ENCODE data around the gene NMNAT3. TPM values are rescaled to one million over a fixed set of nuclear protein-coding genes. Genes with fewer than 3 reads are reported as not detected.
A peak's percentile ranks its signal among the peaks of the same experiment; 100 is the strongest.

Gene NMNAT3
- total RNA-seq: 1 to 10 TPM in 4 of 5 experiments, under 1 TPM in 1; 0.56 to 7.4 (median 4.5) TPM
- 1 to 10 TPM; 5.6 to 7.7 TPM for polyA plus RNA-seq
- 5.4 reads per million, percentile 25 among the genes with 10 or more reads in this experiment for total RNA-seq

DNA sequence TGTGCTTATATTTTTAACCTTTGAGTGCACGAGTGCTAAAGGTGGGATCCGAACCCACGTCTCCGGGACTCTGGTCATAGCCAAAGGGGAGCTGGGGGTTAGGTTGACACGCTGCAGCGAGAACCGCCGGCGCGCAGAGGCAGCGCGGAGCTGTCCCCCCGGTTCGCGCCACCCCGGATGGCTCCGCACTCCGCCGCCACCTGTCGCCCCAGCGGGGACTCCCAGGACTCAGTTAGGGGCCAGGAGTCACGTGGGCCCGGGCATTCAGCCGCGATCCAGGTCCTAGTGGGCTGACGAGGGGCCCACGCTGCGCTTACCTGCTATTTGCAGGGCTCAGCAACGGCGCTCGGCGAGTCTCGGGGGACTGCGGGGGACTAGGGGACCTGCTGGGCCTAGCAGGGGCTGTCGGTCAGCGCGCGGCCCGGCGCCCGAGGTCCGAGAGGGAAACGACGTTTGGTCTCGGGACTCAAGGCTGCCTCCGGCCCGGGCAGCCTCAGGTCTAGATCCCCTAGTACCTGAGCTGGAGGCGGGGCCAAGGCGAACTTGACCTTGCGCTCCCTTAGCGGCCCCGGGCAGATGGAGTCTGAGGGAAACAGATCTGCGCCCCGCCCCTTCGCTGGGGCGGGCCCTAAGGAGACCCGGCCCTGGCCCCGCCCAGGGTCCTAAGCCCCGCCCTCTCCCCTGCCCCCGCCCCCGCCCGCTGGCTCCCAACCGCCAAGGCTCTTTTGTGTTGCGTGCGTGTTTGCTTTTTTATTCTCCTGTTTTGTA is at the start of gene NMNAT3:
TSS of gene NMNAT3 (minus strand) at position 585 of the 768 bp plus-strand sequence. CDS start 50,248 bp downstream, outside the sequence.
- Mint-ChIP-seq H3K4me3 (peak within 1 kb of the TSS; percentile 76 to 88 (median 86)), H3K27ac (peak within 1 kb of the TSS in 6 of 9 donors; percentile 31 to 80 (median 52)), H3K4me1 (peaks cover 6 to 23% (median 14%) of the 10 kb centered on the region in 7 donors), H3K27me3 (peaks cover 0 to 14% (median 0%) of the 10 kb centered on the region in 5 donors), H3K36me3 (peaks cover 0 to 3% (median 0%) of the 10 kb centered on the region in 5 donors), H3K9me3 (no peaks in the 10 kb centered on the region)
- peak; percentile 65 to 84 (median 79) for DNase-seq
- CTCF ChIA-PET: no interaction called here
- H3K27me3 ChIP-seq (ENCODE audit: control insufficient read depth in 2 of 2, insufficient read depth in 2 of 2, low read length in 2 of 2): no peaks in the 10 kb centered on the region
- POLR2A ChIA-PET: no interaction called here
- H3K4me1 ChIP-seq (ENCODE audit: control insufficient read depth in 2 of 2, insufficient read depth in 2 of 2, low read length in 2 of 2): peaks cover 0 to 7% of the 10 kb centered on the region in 2 donors
- H3K27ac ChIP-seq (ENCODE audit: low read depth, low read length): peak within 1 kb of the TSS; percentile 78
- H3K4me3 ChIP-seq (ENCODE audit: low read length): peak within 1 kb of the TSS; percentile 73
- peak; percentile 99 for ATAC-seq
- H3K9me3 ChIP-seq (ENCODE audit: control insufficient read depth in 2 of 3, low read length in 3 of 3): no peaks in the 10 kb centered on the region
- peaks cover 0 to 3% (median 0%) of the 10 kb centered on the region in 3 experiments for H3K36me3 ChIP-seq (ENCODE audit: control insufficient read depth in 2 of 3, insufficient read depth in 3 of 3, low read length in 3 of 3)
- intact Hi-C loops (cut with micrococcal nuclease): loop anchor here in 1 of 2 donors (1.0 to 5.0 kb wide), 6 partner anchors 287 to 1505 kb away; partner anchors contain the start of genes ARMC8, DBR1, FOXL2 and FOXL2NB

DNA sequence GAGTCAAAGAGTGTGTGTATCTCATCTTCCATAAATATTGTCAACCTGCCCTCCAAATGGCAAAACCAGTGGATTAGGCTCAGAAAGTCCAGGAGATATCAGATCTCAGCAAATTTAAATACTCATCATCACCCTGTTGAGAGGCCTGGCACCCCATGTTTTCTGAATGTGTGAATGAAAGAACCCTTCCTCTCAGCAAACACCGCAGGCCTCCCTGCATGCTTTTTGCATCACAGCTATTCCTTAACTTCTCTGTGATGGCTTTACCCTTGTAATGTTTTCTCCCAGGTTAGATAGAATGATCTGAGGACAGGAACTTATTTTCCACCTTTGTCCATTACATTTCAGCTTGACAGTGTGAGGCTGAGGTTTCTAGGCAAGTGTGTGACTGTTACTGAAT is 43.6 kb upstream of the NMNAT3 start:
- DNase-seq (no peak), ATAC-seq (no peak)
- Histone ChIP-seq H3K27ac (ENCODE audit: low read depth, low read length) (no peak overlapping the region), H3K4me3 (ENCODE audit: low read length) (no peak overlapping the region), H3K27me3 (ENCODE audit: control insufficient read depth in 2 of 2, insufficient read depth in 2 of 2, low read length in 2 of 2) (no peaks in the 10 kb centered on the region), H3K9me3 (ENCODE audit: control insufficient read depth in 2 of 3, low read length in 3 of 3) (no peaks in the 10 kb centered on the region), H3K36me3 (ENCODE audit: control insufficient read depth in 2 of 3, insufficient read depth in 3 of 3, low read length in 3 of 3) (no peaks in the 10 kb centered on the region), H3K4me1 (ENCODE audit: control insufficient read depth in 2 of 2, insufficient read depth in 2 of 2, low read length in 2 of 2) (no peaks in the 10 kb centered on the region)
- peaks cover 0 to 1% (median 0%) of the 10 kb centered on the region in 11 donors for H3K9me3 Mint-ChIP-seq
- no peaks in the 10 kb centered on the region for H3K4me1 Mint-ChIP-seq
- POLR2A ChIA-PET: no interaction called here
- peaks cover 4 to 18% (median 9%) of the 10 kb centered on the region in 5 donors for H3K27me3 Mint-ChIP-seq
- intact Hi-C loops (cut with micrococcal nuclease): no loop called here
- no peak overlapping the region for H3K4me3 Mint-ChIP-seq
- H3K36me3 Mint-ChIP-seq: peaks cover 0 to 4% (median 0%) of the 10 kb centered on the region in 5 donors
- CTCF ChIA-PET: no interaction called here
- no peak overlapping the region for H3K27ac Mint-ChIP-seq

DNA sequence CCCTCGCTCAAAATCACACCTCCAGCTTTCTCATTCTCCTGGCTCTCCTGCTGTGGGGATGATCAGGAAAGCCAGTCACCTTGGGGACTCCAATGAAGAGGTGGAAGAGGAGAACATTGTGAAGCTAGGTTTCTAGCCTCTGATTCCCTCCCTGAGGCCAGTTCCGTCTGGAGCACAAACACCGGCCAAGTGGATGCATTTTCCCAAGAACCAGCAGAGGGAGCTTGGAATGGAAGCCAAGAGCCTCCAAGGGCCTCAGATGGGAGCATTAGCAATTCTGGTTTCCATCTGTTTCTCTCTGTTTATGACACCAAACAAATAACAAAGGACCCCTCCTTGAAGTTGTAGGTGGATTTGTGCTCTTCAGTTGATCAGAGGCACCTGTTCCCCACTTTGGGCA is 40.6 kb upstream of the NMNAT3 start:
- peaks cover 0 to 1% (median 0%) of the 10 kb centered on the region in 7 donors for H3K4me1 Mint-ChIP-seq
- H3K9me3 Mint-ChIP-seq: no peaks in the 10 kb centered on the region
- H3K4me3 ChIP-seq (ENCODE audit: low read length): no peak overlapping the region
- H3K36me3 Mint-ChIP-seq: no peaks in the 10 kb centered on the region
- DNase-seq (no peak), ATAC-seq (no peak)
- H3K4me3 Mint-ChIP-seq: no peak overlapping the region
- H3K27me3 Mint-ChIP-seq: peaks cover 4 to 13% (median 9%) of the 10 kb centered on the region in 5 donors
- no peaks in the 10 kb centered on the region for H3K36me3 ChIP-seq (ENCODE audit: control insufficient read depth in 2 of 3, insufficient read depth in 3 of 3, low read length in 3 of 3)
- no peaks in the 10 kb centered on the region for H3K4me1 ChIP-seq (ENCODE audit: control insufficient read depth in 2 of 2, insufficient read depth in 2 of 2, low read length in 2 of 2)
- H3K27ac ChIP-seq (ENCODE audit: low read depth, low read length): no peak overlapping the region
- intact Hi-C loops (cut with micrococcal nuclease): no loop called here
- ChIA-PET POLR2A (no interaction called here), CTCF (no interaction called here)
- no peaks in the 10 kb centered on the region for H3K27me3 ChIP-seq (ENCODE audit: control insufficient read depth in 2 of 2, insufficient read depth in 2 of 2, low read length in 2 of 2)
- H3K27ac Mint-ChIP-seq: no peak overlapping the region
- no peaks in the 10 kb centered on the region for H3K9me3 ChIP-seq (ENCODE audit: control insufficient read depth in 2 of 3, low read length in 3 of 3)

DNA sequence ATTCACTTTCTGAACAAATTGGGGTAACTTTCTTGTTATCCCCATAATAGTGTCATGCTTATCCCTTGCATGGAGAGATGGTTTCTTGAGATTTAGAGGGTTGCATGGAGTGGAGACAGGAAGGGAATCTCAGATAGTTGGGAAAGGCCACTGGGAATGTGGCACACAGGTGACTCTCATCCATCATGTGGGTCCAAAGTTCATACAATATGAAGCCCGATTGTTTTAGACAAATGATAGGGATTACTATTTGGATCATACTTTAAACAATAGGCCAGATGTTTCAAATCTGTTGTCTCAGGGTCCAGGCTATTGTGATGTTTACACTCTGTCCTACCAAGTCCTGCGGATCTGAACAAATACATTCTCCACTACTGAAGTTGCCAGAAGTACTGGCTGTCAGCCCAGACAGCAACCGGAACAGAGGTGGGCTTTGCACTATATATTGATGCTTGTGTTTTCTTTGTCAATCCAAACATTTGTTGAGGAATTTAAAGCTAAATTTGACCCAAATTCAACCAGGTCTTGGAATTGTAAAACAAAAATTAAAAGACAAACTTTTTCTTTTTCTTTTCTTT is 39.2 kb upstream of the NMNAT3 start:
- H3K36me3 Mint-ChIP-seq: no peaks in the 10 kb centered on the region
- H3K4me3 Mint-ChIP-seq: no peak overlapping the region
- H3K27me3 Mint-ChIP-seq: peaks cover 3 to 15% (median 11%) of the 10 kb centered on the region in 5 donors
- CTCF ChIA-PET: no interaction called here
- no peaks in the 10 kb centered on the region for H3K27me3 ChIP-seq (ENCODE audit: control insufficient read depth in 2 of 2, insufficient read depth in 2 of 2, low read length in 2 of 2)
- ATAC-seq (no peak), DNase-seq (no peak)
- H3K4me3 ChIP-seq (ENCODE audit: low read length): no peak overlapping the region
- H3K9me3 Mint-ChIP-seq: no peaks in the 10 kb centered on the region
- no peaks in the 10 kb centered on the region for H3K9me3 ChIP-seq (ENCODE audit: control insufficient read depth in 2 of 3, low read length in 3 of 3)
- H3K36me3 ChIP-seq (ENCODE audit: control insufficient read depth in 2 of 3, insufficient read depth in 3 of 3, low read length in 3 of 3): no peaks in the 10 kb centered on the region
- H3K27ac Mint-ChIP-seq: no peak overlapping the region
- no peaks in the 10 kb centered on the region for H3K4me1 ChIP-seq (ENCODE audit: control insufficient read depth in 2 of 2, insufficient read depth in 2 of 2, low read length in 2 of 2)
- POLR2A ChIA-PET: no interaction called here
- H3K27ac ChIP-seq (ENCODE audit: low read depth, low read length): no peak overlapping the region
- peaks cover 0 to 1% (median 0%) of the 10 kb centered on the region in 7 donors for H3K4me1 Mint-ChIP-seq
- intact Hi-C loops (cut with micrococcal nuclease): no loop called here

DNA sequence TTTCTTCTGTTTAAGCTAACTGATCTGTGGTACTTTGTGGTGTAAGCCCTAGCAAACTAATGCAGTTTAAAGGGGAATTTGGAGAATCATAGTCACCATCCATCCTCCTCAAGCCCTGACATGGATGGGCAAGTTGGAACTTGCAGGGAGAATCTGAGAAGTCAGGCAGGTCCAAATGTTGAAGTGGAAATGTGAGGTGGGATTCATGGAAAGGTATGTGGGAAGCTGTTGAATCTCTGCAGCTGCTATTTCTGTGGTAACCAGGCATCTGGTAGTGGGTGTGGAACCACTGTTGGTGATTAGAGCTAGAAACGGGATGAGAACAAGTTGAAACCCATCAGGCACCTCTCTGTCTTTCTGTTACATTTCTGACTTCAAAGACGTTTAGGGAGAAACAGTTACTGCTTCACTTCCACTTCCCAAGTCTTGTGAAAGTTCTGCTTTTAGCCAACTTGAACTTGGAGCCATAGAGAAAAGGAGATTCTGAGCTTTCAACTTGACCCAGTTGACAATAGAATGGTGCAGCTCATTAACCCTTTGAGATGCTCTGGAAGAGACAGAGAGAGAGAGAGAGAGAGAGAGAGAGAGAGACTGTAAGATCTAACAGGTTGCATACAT is 38.1 kb upstream of the NMNAT3 start:
- H3K27ac Mint-ChIP-seq: no peak overlapping the region
- Histone ChIP-seq H3K9me3 (ENCODE audit: control insufficient read depth in 2 of 3, low read length in 3 of 3) (no peaks in the 10 kb centered on the region), H3K27ac (ENCODE audit: low read depth, low read length) (no peak overlapping the region), H3K36me3 (ENCODE audit: control insufficient read depth in 2 of 3, insufficient read depth in 3 of 3, low read length in 3 of 3) (no peaks in the 10 kb centered on the region), H3K27me3 (ENCODE audit: control insufficient read depth in 2 of 2, insufficient read depth in 2 of 2, low read length in 2 of 2) (no peaks in the 10 kb centered on the region), H3K4me1 (ENCODE audit: control insufficient read depth in 2 of 2, insufficient read depth in 2 of 2, low read length in 2 of 2) (no peaks in the 10 kb centered on the region), H3K4me3 (ENCODE audit: low read length) (no peak overlapping the region)
- ChIA-PET CTCF (no interaction called here), POLR2A (no interaction called here)
- H3K9me3 Mint-ChIP-seq: no peaks in the 10 kb centered on the region
- H3K27me3 Mint-ChIP-seq: peaks cover 3 to 26% (median 19%) of the 10 kb centered on the region in 5 donors
- H3K4me3 Mint-ChIP-seq: no peak overlapping the region
- intact Hi-C loops (cut with micrococcal nuclease): no loop called here
- H3K36me3 Mint-ChIP-seq: no peaks in the 10 kb centered on the region
- DNase-seq (no peak), ATAC-seq (no peak)
- peaks cover 0 to 1% (median 0%) of the 10 kb centered on the region in 7 donors for H3K4me1 Mint-ChIP-seq

DNA sequence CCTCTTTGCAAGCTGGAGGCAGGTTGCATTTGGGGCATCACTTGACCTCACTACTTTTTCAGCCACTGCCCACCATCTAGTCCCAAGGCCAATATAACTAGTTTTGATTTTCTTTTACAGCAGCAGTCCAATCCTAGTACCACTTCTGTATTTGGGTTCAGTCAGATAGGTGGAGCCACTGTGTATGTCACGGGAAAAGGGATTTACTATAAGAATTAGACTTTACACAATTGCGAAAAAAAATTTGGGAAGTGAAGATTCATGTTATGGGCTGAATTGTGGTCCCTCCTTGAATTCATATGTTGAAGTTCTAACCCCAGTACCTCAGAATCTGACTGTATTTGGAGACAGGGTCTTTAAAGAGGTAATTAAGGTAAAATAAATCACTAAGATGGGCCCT is 37.4 kb upstream of the NMNAT3 start:
- no peak overlapping the region for H3K4me3 Mint-ChIP-seq
- POLR2A ChIA-PET: no interaction called here

More for the DNA sequence above, 37.4 kb upstream of the NMNAT3 start:
- Mint-ChIP-seq H3K36me3 (no peaks in the 10 kb centered on the region), H3K4me1 (peaks cover 0 to 6% (median 0%) of the 10 kb centered on the region in 7 donors), H3K27ac (no peak overlapping the region), H3K27me3 (peaks cover 4 to 30% (median 23%) of the 10 kb centered on the region in 5 donors), H3K9me3 (no peaks in the 10 kb centered on the region)
- CTCF ChIA-PET: no interaction called here
- DNase-seq (no peak), ATAC-seq (no peak)
- no peaks in the 10 kb centered on the region for H3K27me3 ChIP-seq (ENCODE audit: control insufficient read depth in 2 of 2, insufficient read depth in 2 of 2, low read length in 2 of 2)
- no peaks in the 10 kb centered on the region for H3K9me3 ChIP-seq (ENCODE audit: control insufficient read depth in 2 of 3, low read length in 3 of 3)
- H3K36me3 ChIP-seq (ENCODE audit: control insufficient read depth in 2 of 3, insufficient read depth in 3 of 3, low read length in 3 of 3): no peaks in the 10 kb centered on the region
- no peak overlapping the region for H3K27ac ChIP-seq (ENCODE audit: low read depth, low read length)
- intact Hi-C loops (cut with micrococcal nuclease): no loop called here
- H3K4me3 ChIP-seq (ENCODE audit: low read length): no peak overlapping the region
- no peaks in the 10 kb centered on the region for H3K4me1 ChIP-seq (ENCODE audit: control insufficient read depth in 2 of 2, insufficient read depth in 2 of 2, low read length in 2 of 2)
